Tibial nerve (tissue), 4 donors: ENCODE results near the gene NRBF2.

Source experiments
- EP300 ChIP-seq, 2 donors: sonication (generic); formaldehyde crosslinking; IDR thresholded peaks; one replicate each; pipeline ENCODE4 v1.6.1; 2017; ENCODE audit warnings: antibody characterized with exemption in 2 of 2, mild to moderate bottlenecking in 1 of 2
- POLR2A ChIP-seq, 2 donors: fragments of 450-650 bp; IDR thresholded peaks; one replicate each; pipeline ENCODE4 v1.6.1; 2017; ENCODE audit warnings: antibody characterized with exemption in 2 of 2, mild to moderate bottlenecking in 2 of 2, moderate library complexity in 2 of 2
- TF ChIP-seq, protein P1 (sequence below), 5 experiments: fragments of 200-600 bp in 3 of 5; fragments of 450-650 bp in 2 of 5; sonication (generic) in 3 of 5; IDR thresholded peaks; one replicate each; pipeline ENCODE4 v1.5.1; 2016 to 2019; ENCODE audit warnings: antibody characterized with exemption in 5 of 5, mild to moderate bottlenecking in 3 of 5, moderate library complexity in 2 of 5

DNA sequence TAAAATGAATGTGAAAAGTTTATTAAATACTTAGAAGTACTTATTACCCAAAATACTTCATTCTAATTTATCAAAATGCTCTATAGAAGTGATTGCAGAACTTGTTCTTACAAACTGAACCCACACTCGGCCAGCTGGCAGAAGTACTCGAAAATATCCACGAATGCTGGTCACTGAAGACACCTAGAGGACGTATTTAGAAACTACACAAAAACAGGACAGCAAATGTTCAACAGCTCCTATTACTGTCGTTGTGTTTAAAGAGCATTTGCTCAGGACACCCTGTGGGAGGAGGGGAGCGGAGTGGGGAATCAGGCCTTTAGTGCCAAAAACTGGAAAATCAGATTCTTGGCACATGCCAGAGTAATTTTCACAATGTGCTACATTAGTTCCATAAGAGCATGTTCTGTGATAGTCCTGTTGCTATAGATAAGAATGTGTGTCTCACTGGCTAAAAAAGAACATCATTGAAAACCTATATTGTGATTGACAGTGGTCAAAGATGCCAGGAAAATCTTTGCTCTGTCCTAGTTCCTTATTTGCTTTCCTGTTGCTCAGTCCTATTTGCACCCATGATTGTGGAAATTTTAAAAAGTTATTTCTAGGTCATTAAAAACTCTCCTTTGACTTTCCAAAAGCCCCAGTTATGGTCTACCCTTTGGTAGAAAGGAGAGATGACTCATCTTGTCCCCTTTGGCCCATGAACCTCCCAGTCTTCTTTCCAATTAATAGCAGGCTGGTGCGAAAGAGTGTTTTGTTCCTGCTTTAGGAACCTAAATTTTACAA is 49.0 kb upstream of the NRBF2 start:
- TF ChIP-seq, protein P1, sequence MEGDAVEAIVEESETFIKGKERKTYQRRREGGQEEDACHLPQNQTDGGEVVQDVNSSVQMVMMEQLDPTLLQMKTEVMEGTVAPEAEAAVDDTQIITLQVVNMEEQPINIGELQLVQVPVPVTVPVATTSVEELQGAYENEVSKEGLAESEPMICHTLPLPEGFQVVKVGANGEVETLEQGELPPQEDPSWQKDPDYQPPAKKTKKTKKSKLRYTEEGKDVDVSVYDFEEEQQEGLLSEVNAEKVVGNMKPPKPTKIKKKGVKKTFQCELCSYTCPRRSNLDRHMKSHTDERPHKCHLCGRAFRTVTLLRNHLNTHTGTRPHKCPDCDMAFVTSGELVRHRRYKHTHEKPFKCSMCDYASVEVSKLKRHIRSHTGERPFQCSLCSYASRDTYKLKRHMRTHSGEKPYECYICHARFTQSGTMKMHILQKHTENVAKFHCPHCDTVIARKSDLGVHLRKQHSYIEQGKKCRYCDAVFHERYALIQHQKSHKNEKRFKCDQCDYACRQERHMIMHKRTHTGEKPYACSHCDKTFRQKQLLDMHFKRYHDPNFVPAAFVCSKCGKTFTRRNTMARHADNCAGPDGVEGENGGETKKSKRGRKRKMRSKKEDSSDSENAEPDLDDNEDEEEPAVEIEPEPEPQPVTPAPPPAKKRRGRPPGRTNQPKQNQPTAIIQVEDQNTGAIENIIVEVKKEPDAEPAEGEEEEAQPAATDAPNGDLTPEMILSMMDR (IDR thresholded peaks at IDR 0.05), result peak; percentile 51 to 80 (median 63)
- TF ChIP-seq POLR2A (IDR thresholded peaks at IDR 0.05) (no peak), EP300 (IDR thresholded peaks at IDR 0.05) (peak in 1 of 2 donors; percentile 45)
